Stimulated activated CD4-positive, alpha-beta T cell treated with anti-CD3 and anti-CD28 coated beads, Interleukin-12 subunit alpha, Interleukin-12 subunit beta, amount 100 ng/mL, for 4 hours (primary cell): ENCODE data around the gene IAH1.

Source experiments
- DNase-seq: peaks from one replicate; pipeline ENCODE4 v3.0.0-alpha.2; 2020

IAH1 gene

GRCh38 chr2:9474361-9475057 lies at the start of gene IAH1:
Gene IAH1 (plus strand): TSS chr2:9474551. CDS start chr2:9474567, 16 bp downstream.
- peak; percentile 76 for DNase-seq

- no peak for DNase-seq
These were observed 45.3 kb upstream of the IAH1 start for GRCh38 chr2:9428965-9429577.

- DNase-seq = no peak
These were observed 43.7 kb upstream of the IAH1 start for GRCh38 chr2:9430316-9431293.

- DNase-seq = no peak
These were observed 39.9 kb upstream of the IAH1 start for GRCh38 chr2:9434489-9434888.

- no peak for DNase-seq
These were observed 34.8 kb upstream of the IAH1 start for GRCh38 chr2:9439536-9439935.

GRCh38 chr2:9440058-9440727 lies 34.2 kb upstream of the IAH1 start:
- DNase-seq = no peak

- DNase-seq = no peak
These were observed 32.8 kb upstream of the IAH1 start for GRCh38 chr2:9441556-9441955.

GRCh38 chr2:9443526-9443925 lies 30.8 kb upstream of the IAH1 start:
- DNase-seq = no peak

- no peak for DNase-seq
These were observed 29.3 kb upstream of the IAH1 start for GRCh38 chr2:9445089-9445488.

GRCh38 chr2:9451231-9451630 lies 23.1 kb upstream of the IAH1 start:
- DNase-seq = no peak

- DNase-seq = no peak
These were observed 13.8 kb upstream of the IAH1 start for GRCh38 chr2:9460441-9461017.

- no peak for DNase-seq
These were observed 13.3 kb upstream of the IAH1 start for GRCh38 chr2:9461079-9461478.

- no peak for DNase-seq
These were observed 12.0 kb upstream of the IAH1 start for GRCh38 chr2:9462313-9462712.

- no peak for DNase-seq
These were observed 11.3 kb upstream of the IAH1 start for GRCh38 chr2:9462886-9463697.

GRCh38 chr2:9463698-9464034 lies 10.7 kb upstream of the IAH1 start:
- DNase-seq = no peak

GRCh38 chr2:9465170-9465569 lies 9.2 kb upstream of the IAH1 start:
- DNase-seq = no peak

- DNase-seq = no peak
These were observed 8.1 kb upstream of the IAH1 start for GRCh38 chr2:9466147-9466683.

GRCh38 chr2:9467687-9468086 lies 6.7 kb upstream of the IAH1 start:
- DNase-seq = no peak

- no peak for DNase-seq
These were observed 3.1 kb upstream of the IAH1 start for GRCh38 chr2:9471206-9471605.

GRCh38 chr2:9472511-9472910 lies 1.8 kb upstream of the IAH1 start:
- DNase-seq = no peak

GRCh38 chr2:9473308-9473984 lies 905 bp upstream of the IAH1 start:
- DNase-seq = no peak
